ENCODE measurements around the gene IFNGR2.
"Not testable (repeated sequence)": the region's sequence is repeated elsewhere in the genome, so short reads cannot be mapped to it uniquely, and the experiment has no call there.

The IFNGR2 gene, protein sequence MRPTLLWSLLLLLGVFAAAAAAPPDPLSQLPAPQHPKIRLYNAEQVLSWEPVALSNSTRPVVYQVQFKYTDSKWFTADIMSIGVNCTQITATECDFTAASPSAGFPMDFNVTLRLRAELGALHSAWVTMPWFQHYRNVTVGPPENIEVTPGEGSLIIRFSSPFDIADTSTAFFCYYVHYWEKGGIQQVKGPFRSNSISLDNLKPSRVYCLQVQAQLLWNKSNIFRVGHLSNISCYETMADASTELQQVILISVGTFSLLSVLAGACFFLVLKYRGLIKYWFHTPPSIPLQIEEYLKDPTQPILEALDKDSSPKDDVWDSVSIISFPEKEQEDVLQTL

DNA sequence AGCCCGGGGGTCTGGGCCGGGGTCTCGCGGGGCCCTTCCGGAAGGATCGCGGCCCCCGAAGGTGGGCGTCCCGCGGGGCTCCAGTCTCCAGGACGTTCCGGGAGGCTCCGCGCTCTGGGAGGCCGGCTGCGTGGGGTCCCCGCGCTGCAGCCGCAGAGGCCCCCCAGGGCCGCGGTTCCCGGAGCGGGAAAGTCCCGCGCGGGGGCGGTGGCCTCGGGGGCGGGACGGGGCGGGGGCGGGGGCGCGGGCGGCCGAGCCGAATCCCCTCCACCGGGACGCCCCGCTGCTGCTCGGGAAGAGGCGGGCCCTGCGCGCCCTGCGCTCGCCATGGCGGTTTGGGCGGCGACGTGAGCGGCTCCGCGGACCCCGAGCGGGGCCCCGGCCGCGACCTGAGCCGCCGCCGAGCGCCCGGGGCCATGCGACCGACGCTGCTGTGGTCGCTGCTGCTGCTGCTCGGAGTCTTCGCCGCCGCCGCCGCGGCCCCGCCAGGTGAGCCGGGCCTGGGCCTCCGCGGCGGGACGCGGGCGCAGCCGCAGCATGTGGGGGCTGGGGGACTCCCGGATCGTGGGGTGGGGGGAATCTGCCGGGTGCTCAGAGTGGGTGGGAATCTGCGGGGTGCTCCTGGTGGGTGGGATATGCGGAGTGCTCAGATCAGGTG, at the start of gene IFNGR2:
IFNGR2 (plus strand) TSS at position 286 of the 658 bp plus-strand sequence; CDS start at position 417, 131 bp downstream.
- no peak for DNase-seq (ENCODE audit: extremely low read depth in 1 of 2, low read depth in 1 of 2)

DNA sequence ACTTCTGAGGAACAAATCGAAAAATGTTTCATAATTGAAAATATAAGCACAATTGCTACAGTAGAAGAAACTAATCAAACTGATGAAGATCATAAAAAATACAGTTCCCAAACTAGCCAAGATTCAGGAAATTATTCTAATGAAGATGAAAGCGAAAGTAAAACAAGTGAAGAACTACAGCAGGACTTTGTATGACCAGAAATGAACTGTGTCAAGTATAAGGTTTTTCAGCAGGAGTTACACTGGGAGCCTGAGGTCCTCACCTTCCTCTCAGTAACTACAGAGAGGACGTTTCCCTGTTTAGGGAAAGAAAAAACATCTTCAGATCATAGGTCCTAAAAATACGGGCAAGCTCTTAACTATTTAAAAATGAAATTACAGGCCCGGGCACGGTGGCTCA, 47.9 kb upstream of the IFNGR2 start:
- DNase-seq (ENCODE audit: extremely low read depth in 1 of 2, low read depth in 1 of 2): no peak

DNA sequence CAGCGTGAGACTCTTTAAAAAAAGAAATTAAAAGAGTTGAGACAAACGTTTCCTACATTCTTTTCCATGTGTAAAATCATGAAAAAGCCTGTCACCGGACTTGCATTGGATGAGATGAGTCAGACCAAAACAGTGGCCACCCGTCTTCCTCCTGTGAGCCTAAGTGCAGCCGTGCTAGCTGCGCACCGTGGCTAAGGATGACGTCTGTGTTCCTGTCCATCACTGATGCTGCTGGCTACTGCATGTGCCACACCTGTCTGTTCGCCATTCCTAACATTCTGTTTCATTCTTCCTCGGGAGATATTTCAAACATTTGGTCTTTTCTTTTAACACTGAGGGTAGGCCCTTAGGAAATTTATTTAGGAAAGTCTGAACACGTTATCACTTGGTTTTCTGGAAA, 47.2 kb upstream of the IFNGR2 start:
- no peak for DNase-seq (ENCODE audit: extremely low read depth in 1 of 2, low read depth in 1 of 2)

DNA sequence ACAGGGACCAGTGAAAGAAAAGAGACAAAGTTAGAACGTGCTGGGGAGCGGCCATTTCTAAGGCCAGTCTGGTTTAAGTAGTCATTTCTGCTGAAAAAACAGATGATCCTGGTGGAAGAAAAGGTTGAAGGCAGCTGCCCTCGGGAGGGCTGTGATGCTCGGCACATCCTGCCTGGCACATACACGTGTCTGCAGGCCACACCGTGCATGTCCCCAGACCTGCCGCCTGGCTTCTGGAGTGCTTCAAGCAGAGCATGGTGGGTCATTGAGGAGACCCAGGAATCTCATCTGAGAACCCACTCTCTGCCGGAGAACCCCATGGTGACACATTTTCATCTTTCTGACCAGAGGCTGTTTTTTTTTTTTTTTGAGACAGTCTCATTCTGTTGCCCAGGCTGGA, 46.0 kb upstream of the IFNGR2 start:
- no peak for DNase-seq (ENCODE audit: extremely low read depth in 1 of 2, low read depth in 1 of 2)

DNA sequence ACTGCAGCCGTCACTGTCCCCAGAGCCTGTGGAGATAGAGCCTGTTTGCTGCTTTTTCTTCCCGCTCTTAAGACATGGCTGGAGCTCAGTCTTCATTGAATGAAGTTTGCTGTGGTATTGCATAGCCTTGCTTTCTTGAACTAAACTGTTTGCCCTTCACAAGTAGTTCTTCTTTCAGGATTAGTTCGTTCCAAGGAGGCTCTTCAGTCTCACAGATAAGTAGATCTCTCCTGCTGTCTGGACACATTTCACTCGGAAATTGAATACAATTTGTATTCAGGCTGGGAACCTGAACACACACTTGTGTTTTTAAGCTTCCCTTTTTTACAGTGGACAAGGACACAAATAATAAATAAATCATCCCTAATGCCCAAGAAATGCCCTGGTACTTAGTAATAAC, 43.8 kb upstream of the IFNGR2 start:
- no peak for DNase-seq (ENCODE audit: extremely low read depth in 1 of 2, low read depth in 1 of 2)

DNA sequence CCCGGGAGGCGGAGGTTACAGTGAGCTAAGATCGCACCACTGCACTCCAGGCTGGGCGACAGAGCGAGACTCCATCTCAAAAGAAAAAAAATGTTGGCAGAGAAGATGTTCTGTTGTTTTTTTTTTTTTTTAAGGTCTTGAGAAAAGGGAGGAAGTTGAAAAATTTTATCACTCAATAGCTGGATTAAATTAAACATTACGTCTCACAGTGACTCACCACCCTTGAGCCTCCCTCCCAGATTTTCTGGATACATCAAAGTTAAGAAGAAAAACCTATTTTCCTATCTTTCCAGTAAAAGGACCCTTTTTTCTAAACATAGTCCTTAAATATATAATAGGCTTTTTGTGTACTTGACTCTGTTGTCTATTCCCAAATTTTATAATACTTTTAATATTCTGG, 42.9 kb upstream of the IFNGR2 start:
- DNase-seq (ENCODE audit: extremely low read depth in 1 of 2, low read depth in 1 of 2): no peak

DNA sequence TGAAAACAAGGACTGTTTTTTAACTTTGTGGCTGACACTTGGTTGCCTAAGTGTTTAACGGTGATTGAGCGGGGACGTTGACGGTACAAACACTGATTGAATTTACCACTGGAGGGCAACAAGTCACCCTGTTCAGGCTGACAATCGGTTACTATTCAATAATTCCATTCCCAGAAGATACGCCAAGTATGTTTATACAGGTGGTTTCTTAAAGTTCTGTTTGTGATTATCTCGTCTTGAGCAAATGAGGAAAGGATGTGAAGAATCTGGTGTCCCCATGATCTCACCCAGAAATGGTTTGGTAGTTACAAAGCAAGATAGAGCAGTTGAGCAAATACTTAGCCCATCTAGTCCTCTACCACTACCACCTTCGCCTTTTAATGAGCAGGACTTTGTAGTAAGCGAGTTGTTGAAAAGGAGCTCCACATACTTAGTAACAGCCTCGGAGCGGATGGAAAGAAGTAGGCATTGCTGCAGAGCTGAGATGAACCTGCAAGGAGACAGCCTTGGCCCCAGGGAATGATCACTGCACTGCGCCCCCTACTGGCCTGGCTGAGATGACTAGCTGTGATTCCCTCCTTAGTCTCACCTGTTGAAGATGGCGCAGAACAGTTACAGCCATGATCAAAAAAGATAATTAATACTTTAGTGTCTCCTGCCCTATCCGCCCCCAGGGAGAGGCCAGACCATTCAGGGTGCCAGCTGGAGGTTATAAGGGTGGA, 42.2 kb upstream of the IFNGR2 start:
- peak; percentile 61 to 79 for DNase-seq (ENCODE audit: extremely low read depth in 1 of 2, low read depth in 1 of 2)

DNA sequence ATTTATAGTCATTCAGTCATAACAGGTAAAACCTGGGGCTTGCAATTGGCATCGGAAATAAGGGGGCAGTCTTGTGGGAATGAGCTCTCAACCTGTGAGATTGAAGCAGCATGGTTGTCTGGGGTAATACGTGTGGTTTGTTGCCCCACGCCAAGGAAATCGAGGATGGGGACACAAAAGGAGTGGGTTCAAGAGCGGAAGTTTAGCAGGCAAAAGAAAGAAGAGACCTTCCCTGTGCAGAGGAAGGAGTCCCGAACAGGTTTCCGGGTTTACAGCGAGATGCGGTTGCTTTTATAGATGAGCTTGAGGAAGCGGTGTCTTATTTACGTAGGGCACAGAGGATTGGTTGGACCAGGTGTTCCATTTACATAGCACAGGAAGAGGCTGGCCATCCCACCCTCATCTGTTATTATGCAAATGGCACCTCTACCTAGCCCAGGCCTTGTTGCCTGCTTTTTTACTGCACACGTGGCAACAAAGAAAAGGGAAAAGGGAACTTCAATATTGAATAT, 41.1 kb upstream of the IFNGR2 start:
- DNase-seq (ENCODE audit: extremely low read depth in 1 of 2, low read depth in 1 of 2): peak in 1 of 2 donors; percentile 27

DNA sequence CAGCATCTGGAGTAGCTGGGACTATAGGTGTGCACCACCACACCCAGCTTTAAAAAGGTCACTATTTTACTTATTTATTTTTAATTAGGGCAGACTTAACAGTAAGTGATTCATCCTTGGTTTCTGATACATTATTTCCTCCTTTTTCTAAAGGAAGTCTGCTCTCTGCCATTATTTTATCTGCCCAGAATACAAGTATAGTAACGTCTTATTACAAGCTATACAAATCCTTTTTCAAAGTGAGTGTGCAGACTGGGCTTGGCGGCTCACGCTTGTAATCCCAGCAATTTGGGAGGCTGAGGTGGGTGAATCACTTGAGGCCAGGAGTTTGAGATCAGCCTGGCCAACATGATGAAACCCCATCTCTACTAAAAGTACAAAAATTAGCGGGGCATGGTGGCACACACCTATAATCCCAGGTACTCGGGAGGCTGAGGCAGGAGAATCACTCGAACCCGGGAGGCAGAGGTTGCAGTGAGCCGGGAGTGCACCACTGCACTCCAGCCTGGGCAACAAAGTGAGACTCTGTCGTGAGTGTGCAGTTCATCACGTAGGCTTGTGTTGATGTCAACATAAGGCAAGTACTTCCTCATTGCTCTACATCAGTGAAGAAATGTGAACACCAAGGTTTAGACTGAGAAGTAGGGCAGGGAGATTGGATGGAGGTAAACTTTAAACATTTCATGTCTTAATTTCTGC, 39.2 kb upstream of the IFNGR2 start:
- not testable (repeated sequence) for DNase-seq (ENCODE audit: extremely low read depth in 1 of 2, low read depth in 1 of 2)

DNA sequence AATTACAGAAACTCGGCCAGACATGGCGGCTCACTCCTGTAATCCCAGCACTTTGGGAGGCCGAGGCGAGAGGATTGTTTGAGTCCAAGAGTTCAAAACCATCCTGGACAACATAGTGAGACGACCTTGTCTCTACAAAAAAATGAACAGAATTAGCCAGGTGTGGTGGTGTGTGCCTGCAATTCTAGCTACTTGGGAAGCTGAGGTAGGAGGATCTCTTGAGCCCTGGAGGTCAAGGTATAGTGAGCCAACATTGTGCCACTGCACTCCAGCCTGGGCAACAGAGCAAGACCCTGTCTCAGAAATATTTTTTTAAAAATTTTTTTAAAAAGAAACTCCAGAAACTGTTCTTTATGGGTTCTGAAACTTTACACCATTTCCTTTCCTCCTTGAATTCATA, 38.4 kb upstream of the IFNGR2 start:
- no peak for DNase-seq (ENCODE audit: extremely low read depth in 1 of 2, low read depth in 1 of 2)

DNA sequence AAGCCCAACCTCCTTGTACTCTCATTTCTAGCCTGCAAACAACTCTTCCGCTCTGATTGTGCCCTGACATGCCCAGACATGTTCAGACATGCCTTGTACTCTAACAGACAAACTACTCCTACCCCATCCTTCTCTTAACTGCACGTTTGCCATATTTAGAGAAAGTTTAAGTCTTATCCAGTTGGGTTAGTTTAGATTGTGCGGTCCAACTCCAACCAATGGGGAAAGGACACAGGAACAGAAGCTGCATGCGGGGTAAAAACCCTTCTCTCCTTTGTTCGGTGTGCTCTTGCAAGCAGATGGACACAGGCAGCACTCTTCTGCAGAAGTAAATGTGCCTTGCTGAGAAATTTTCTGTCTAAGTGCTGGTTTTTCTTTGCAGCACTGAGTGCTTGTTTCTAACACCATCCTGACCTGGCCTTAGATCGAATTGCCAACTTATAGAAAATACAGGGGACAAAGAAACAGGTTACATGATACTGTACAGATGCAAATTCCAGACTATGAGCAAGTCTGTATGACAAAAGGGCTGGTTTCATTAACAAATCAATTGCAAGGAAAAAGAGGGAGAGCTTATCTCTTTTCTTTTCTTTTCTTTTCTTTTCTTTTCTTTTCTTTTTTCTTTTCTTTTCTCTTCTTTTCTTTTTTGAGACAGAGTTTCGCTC, 35.8 kb upstream of the IFNGR2 start:
- DNase-seq (ENCODE audit: extremely low read depth in 1 of 2, low read depth in 1 of 2): no peak

DNA sequence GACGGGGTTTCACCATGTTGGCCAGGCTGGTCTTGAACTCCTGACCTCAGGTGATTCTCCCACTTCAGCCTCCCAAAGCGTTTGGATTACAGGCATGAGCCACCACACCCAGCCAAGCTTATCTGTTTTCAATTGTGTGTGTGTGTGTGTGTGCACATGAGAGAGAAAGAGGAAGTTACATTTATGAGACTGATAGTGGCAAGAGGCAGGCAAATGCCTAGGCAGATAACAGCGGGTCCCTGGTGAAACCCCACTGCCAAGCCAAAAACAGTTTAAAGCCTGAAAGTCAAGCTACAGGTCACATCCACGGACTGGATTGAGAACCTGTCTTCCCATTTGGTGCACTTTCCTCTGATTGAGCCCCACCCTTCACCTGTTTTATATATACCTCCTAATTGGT, 35.1 kb upstream of the IFNGR2 start:
- DNase-seq (ENCODE audit: extremely low read depth in 1 of 2, low read depth in 1 of 2): no peak

DNA sequence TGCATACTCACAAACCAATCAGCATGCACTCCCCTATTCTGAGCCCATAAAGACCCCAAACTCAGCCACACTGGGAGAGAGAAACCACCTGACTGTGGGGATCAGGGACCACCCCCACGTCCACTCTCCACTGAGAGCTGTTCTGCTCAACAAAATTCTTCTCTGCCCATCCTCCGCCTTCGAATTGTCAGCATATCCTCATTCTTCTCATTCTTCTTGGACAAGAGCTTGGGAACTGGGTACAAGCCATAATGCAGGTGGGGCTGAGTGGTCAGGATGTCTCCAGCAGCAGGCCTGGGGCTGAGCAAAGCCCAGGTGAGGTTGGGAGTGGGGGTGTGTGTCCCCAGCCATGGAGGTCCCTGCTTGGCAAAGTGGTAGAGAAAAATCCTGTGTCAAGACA, 34.6 kb upstream of the IFNGR2 start:
- DNase-seq (ENCODE audit: extremely low read depth in 1 of 2, low read depth in 1 of 2): no peak

DNA sequence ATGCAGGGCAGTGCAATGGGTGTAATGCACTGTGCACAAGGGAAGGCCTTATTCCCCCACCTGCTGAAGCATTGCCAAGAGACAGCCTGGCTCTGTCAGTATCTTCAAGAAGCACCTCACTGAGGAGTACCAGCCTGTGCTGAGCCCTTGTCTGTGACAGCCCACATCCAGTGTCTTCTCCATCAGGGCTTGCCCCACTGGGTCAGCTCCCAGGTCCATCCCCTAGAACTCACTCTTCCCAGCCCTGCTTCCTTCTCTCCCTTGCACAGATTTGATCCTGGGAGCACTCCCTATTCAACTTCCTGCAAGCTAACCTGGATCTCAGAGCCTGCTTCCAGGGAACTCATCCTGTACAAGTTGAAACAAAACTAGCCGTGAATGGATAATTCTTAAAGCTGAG, 33.6 kb upstream of the IFNGR2 start:
- no peak for DNase-seq (ENCODE audit: extremely low read depth in 1 of 2, low read depth in 1 of 2)

DNA sequence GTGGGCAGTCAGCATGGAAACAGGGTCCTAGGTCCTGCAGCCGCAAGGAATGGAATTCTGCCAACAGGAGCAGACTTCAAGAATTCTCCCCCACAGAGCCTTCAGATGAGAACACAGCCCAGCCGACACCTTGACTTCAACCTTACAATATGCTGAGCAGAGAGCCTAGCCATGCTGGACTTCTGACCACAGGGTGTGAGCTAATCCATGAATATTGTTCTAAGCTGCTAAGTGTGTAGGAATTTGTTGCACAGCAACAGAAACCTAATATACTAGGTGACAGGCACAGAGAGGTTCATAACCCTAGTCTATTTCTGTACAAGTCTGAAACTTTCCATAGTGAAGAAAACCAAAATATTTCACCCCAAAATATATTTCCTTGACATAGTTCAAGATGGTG, 32.9 kb upstream of the IFNGR2 start:
- DNase-seq (ENCODE audit: extremely low read depth in 1 of 2, low read depth in 1 of 2): no peak

DNA sequence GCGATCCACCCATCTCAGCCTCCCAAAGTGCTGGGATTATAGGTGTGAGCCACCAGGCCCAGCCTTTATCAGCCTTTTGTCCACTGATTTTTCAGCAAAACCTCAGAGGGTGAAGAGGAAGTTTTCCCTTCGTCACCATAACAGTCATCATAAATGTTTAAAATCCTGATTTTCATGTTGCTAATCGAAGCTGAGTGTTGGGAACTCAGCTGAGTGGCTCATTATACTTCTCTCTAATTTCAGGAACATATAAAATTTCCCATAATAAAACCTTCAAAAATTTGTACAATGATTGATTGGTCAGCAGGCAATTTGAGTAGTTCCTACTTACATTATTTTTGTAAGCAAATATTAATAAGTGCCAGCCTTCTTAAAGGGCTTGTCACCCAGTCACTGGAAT, 31.8 kb upstream of the IFNGR2 start:
- no peak for DNase-seq (ENCODE audit: extremely low read depth in 1 of 2, low read depth in 1 of 2)

DNA sequence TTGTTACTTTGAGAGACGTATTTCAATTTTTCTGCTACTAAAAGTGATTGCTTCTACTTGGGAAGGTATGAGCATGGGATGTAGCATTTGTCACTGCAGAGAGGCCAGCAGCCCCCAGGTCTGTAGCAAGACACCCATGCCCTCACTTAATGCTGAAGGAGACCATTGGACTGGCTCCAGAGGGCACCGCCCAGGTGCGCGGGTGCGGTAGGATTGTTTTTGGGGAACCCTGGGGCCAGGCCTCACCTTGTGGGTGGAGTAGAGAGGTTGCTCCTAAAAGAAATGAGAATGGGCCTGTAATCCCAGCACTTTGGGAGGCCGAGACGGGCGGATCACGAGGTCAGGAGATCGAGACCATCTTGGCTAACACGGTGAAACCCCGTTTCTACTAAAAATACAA, 30.6 kb upstream of the IFNGR2 start:
- DNase-seq (ENCODE audit: extremely low read depth in 1 of 2, low read depth in 1 of 2): no peak

DNA sequence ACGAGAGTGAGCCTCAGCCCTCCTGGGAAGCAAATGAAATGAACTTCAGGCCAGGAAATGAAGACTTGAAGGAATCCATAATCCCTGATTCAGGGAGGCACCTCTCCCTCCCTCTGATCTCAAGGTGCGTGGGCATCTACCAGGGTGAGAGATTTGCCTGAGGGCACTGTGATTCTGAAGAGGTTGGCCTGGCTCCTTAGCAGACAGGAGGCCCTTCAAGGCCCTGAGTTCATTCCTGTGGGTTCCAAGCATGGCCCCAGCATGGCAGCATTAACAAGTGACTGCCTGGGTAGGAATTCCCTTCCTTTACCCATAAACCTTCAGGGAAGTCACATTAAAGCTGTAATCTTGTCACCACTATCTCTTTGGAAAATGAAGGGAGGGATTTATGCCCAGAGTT, 29.8 kb upstream of the IFNGR2 start:
- no peak for DNase-seq (ENCODE audit: extremely low read depth in 1 of 2, low read depth in 1 of 2)

DNA sequence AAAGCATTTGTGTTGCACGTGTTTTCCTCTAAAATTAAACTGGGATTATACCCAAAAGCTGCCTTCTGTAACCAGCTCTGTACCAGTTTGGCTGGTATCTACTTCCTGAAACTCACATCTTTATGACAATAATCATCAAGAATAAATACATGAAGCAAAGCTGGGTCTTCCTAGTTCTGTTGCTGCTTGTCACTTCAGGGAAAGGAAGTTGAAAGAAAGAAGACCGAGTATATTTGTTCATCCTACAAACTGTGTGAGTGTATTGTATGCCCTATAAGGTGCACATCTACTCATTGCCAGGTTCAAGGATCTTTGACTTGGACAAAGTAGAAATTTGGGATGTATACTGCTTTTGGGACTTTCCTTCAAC, 29.1 kb upstream of the IFNGR2 start:
- no peak for DNase-seq (ENCODE audit: extremely low read depth in 1 of 2, low read depth in 1 of 2)

DNA sequence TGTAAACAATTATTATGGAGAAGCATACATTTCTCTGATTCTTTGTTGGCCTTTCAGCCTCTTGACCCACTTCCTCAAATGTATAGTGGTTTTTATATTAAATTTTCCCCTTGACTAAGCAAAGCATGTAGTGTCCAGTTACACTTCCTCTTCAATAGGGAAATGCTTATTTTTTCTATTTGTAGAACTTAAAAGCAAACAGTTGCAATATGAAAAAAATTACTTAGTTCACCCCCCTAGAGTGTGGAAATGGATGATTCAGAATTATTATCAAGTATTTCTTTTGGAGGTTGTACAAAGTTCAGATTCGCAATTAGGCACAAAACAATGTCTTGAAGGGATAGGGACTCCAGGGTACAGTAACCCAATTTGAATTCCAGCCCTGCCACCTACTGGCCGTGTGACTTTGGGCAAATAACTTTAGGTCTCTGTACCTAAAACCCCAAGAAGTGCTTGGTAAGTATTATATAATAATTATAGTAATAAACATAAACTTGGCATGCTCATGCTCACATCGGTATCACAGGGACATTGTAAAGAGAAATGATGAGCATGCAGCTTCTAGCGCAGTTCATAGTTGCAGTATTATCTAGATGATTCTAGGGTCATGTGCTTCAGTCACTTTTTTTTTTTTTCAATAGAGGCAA, 28.6 kb upstream of the IFNGR2 start:
- DNase-seq (ENCODE audit: extremely low read depth in 1 of 2, low read depth in 1 of 2): no peak
